Stimulated activated naive B cell treated with anti-CD40 and anti-IgM and Interleukin-4, amounts not matched to agents 10 μg/mL and 1 μg/mL and 100 μg/mL, for 72 hours (primary cell): ENCODE results near the gene FMNL3.
A peak's percentile ranks its signal among the peaks of the same experiment; 100 is the strongest.
"Not testable (repeated sequence)": the region's sequence is repeated elsewhere in the genome, so short reads cannot be mapped to it uniquely, and the experiment has no call there.

Experiments
- ATAC-seq, 2 donors: fragments of 150-1000 bp; cut with Tn5 transposase; replicated peaks; 2 replicates each; pipeline ENCODE4 v1.10.0; 2021; ENCODE audit warnings: moderate library complexity in 1 of 2
- DNase-seq: peaks from one replicate; pipeline ENCODE4 v3.0.0; 2021
- H3K27ac Mint-ChIP-seq: one replicate; pipeline ENCODE4 v1.8.0; 2022; ENCODE audit warnings: mild to moderate bottlenecking, mixed read lengths
- H3K27me3 Mint-ChIP-seq, 2 donors: one replicate each; pipeline ENCODE4 v1.8.0; 2022; ENCODE audit warnings: mixed read lengths in 2 of 2
- H3K36me3 Mint-ChIP-seq, 2 donors: one replicate each; pipeline ENCODE4 v1.8.0; 2022; ENCODE audit warnings: mixed read lengths in 2 of 2, mild to moderate bottlenecking in 1 of 2
- H3K4me1 Mint-ChIP-seq, 2 donors: one replicate each; pipeline ENCODE4 v1.8.0; 2022; ENCODE audit warnings: mixed read lengths in 2 of 2, mild to moderate bottlenecking in 1 of 2
- H3K4me3 Mint-ChIP-seq, 2 donors: one replicate each; pipeline ENCODE4 v1.8.0; 2022; ENCODE audit warnings: mild to moderate bottlenecking in 2 of 2, mixed read lengths in 2 of 2, moderate library complexity in 1 of 2
- H3K9me3 Mint-ChIP-seq, 2 donors: one replicate each; pipeline ENCODE4 v1.8.0; 2022; ENCODE audit warnings: mixed read lengths in 2 of 2, mild to moderate bottlenecking in 1 of 2

FMNL3 gene

GRCh38 chr12:49707128-49707811 is at the start of gene FMNL3:
FMNL3 (minus strand) TSS chr12:49707405; CDS start chr12:49707180, 225 bp downstream.
- ATAC-seq: peak; percentile 89 to 95
- H3K4me3 Mint-ChIP-seq: peak within 1 kb of the TSS; percentile 96 to 100
- H3K9me3 Mint-ChIP-seq: no peaks in the 10 kb centered on the region
- peak within 1 kb of the TSS; percentile 97 for H3K27ac Mint-ChIP-seq
- peak; percentile 98 for DNase-seq
- no peaks in the 10 kb centered on the region for H3K27me3 Mint-ChIP-seq
- peaks cover 33 to 55% of the 10 kb centered on the region in 2 donors for H3K4me1 Mint-ChIP-seq
- H3K36me3 Mint-ChIP-seq: peaks cover 10 to 17% of the 10 kb centered on the region in 2 donors

DNA sequence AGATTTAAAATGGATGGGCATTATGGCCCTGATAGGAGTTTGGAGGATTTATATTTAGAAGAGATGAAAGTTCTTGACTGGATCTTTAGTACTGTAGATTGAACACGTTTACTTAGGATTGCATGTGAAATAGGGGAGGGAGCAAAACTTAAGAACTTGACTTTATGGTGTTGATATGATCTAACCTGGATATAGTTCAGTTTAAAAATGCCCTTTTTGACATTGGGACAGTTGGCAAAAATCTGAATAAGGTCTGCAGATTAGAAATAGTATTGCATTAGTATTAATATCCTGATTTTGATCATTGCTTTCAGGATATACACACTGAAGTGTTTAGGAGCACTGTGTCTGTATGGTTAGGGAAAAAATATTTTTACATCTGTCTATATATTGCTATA is 43.8 kb upstream of the FMNL3 start:
- Mint-ChIP-seq H3K4me1 (peaks cover 29 to 65% of the 10 kb centered on the region in 2 donors), H3K36me3 (peaks cover 29 to 39% of the 10 kb centered on the region in 2 donors), H3K9me3 (no peaks in the 10 kb centered on the region), H3K27ac (peak overlapping the region; percentile 66), H3K27me3 (no peaks in the 10 kb centered on the region), H3K4me3 (peak overlapping the region; percentile 18 to 39)
- DNase-seq (no peak), ATAC-seq (no peak)

GRCh38 chr12:49750027-49750995 is 43.1 kb upstream of the FMNL3 start:
- ATAC-seq: peak; percentile 73 to 78
- no peaks in the 10 kb centered on the region for H3K9me3 Mint-ChIP-seq
- H3K27me3 Mint-ChIP-seq: no peaks in the 10 kb centered on the region
- H3K36me3 Mint-ChIP-seq: peaks cover 29 to 37% of the 10 kb centered on the region in 2 donors
- H3K4me1 Mint-ChIP-seq: peaks cover 29 to 69% of the 10 kb centered on the region in 2 donors
- no peak for DNase-seq
- peak overlapping the region; percentile 30 to 59 for H3K4me3 Mint-ChIP-seq
- H3K27ac Mint-ChIP-seq: peak overlapping the region; percentile 66

DNA sequence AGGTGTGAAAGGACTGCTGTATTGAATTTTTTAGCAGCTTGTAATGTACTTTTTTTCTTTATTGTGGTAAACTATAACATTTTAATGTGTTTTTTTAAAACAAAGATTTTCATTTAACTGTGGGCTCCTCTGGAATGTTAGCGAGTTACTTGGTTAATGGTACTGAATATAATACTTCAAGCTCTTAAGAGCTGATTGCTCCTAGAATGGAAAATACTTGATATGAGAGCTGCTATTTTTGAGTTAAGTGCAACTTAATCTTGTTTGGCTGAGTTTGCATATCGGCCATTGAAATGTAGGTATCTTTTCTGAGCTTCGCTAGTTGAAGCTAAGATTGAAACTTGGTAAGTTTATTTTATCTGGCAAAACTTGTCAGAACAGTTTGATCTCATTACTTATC is 41.6 kb upstream of the FMNL3 start:
- Mint-ChIP-seq H3K27ac (no peak overlapping the region), H3K36me3 (peaks cover 30 to 35% of the 10 kb centered on the region in 2 donors), H3K9me3 (no peaks in the 10 kb centered on the region), H3K4me3 (peak overlapping the region in 1 of 2 donors; percentile 19), H3K4me1 (peaks cover 32 to 71% of the 10 kb centered on the region in 2 donors), H3K27me3 (no peaks in the 10 kb centered on the region)
- DNase-seq (no peak), ATAC-seq (no peak)

- Mint-ChIP-seq H3K4me1 (peaks cover 32 to 71% of the 10 kb centered on the region in 2 donors), H3K36me3 (peaks cover 26 to 36% of the 10 kb centered on the region in 2 donors)
- ATAC-seq: no peak
Observed at GRCh38 chr12:49748306-49748705, 41.1 kb upstream of the FMNL3 start.

DNA sequence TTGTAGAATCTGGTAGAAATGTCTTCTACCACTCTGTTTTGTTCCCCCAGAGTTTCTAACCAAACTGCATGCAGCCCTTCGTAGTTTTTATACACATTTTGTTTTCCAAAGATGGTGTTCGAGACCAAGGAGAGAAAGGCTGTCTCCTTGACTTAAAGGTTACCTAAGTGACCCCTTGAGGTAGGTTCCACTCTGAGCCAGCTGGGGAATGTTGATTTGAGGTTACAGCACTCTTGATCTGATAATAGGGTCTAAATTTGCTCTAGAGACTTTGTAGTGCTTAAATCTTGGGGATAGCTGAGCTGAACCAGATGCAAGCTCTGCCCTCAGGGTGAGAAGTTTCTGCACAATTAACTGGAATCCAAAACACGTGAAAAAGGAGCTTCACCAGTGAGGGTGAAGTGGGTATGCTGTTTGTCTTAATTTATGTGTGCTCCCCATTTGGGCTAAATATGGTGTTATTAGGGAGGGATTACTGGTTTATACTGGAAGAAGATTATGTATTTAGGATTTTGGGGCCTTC is 37.2 kb upstream of the FMNL3 start:
- Mint-ChIP-seq H3K36me3 (peaks cover 25 to 35% of the 10 kb centered on the region in 2 donors), H3K4me1 (peaks cover 19 to 56% of the 10 kb centered on the region in 2 donors), H3K4me3 (no peak overlapping the region), H3K27ac (peak overlapping the region; percentile 1), H3K9me3 (no peaks in the 10 kb centered on the region), H3K27me3 (no peaks in the 10 kb centered on the region)
- DNase-seq: no peak
- ATAC-seq: no peak

More at GRCh38 chr12:49748306-49748705, 41.1 kb upstream of the FMNL3 start:
- no peak for DNase-seq
- Mint-ChIP-seq H3K4me3 (no peak overlapping the region), H3K27ac (no peak overlapping the region), H3K9me3 (no peaks in the 10 kb centered on the region), H3K27me3 (no peaks in the 10 kb centered on the region)

DNA sequence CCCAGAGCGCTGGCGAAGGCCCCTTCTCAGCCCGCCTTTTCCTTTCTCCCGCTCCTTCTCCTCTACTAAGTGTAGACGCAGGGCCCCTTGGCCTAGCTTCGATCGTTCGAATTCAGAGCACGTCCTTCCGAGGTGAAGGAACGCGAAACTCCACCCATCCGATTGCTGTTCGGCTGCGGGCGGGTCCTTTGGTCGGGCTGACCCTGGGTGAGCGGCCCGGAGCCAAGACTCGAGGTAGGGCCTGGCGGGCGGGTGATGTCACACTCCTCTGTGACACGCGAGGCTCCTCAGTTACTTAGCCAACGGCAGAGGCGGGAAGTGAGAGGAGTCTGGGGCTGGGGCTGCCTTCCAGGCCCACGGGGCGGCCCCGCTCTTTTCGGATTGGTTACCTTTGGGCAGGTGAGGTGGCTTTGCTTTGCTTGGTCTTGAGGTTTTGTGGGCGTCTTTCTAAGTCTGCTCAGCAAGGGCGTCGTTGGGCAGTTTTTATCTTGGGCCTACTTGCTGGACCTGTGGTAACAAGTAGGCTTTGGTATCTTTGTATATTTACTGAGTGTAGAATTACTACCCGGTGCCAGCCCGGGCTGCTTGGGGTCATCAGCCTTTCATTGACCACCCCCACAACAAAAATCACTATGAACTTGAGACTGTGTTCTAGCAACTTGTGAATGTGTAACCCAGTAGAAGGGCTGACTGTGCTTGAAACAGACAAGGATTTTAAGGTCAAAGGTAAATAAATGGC is 34.8 kb upstream of the FMNL3 start:
- peaks cover 19 to 41% of the 10 kb centered on the region in 2 donors for H3K4me1 Mint-ChIP-seq
- no peaks in the 10 kb centered on the region for H3K27me3 Mint-ChIP-seq
- peak overlapping the region; percentile 97 for H3K27ac Mint-ChIP-seq
- ATAC-seq (peak; percentile 80 to 81), DNase-seq (peak; percentile 84)
- peak overlapping the region; percentile 87 to 89 for H3K4me3 Mint-ChIP-seq
- no peaks in the 10 kb centered on the region for H3K9me3 Mint-ChIP-seq
- H3K36me3 Mint-ChIP-seq: peaks cover 25 to 31% of the 10 kb centered on the region in 2 donors

GRCh38 chr12:49740930-49741881 is 34.0 kb upstream of the FMNL3 start, which contains the start of gene TMBIM6:
TMBIM6 (plus strand) TSS chr12:49741557; CDS start chr12:49752494, 10,937 bp downstream.
- Mint-ChIP-seq H3K4me3 (peak within 1 kb of the TSS; percentile 87 to 89), H3K4me1 (peaks cover 16 to 33% of the 10 kb centered on the region in 2 donors), H3K27ac (peak within 1 kb of the TSS; percentile 97), H3K36me3 (peaks cover 23 to 26% of the 10 kb centered on the region in 2 donors), H3K9me3 (no peaks in the 10 kb centered on the region), H3K27me3 (no peaks in the 10 kb centered on the region)
- ATAC-seq (peak; percentile 93 to 94), DNase-seq (peak; percentile 99)

DNA sequence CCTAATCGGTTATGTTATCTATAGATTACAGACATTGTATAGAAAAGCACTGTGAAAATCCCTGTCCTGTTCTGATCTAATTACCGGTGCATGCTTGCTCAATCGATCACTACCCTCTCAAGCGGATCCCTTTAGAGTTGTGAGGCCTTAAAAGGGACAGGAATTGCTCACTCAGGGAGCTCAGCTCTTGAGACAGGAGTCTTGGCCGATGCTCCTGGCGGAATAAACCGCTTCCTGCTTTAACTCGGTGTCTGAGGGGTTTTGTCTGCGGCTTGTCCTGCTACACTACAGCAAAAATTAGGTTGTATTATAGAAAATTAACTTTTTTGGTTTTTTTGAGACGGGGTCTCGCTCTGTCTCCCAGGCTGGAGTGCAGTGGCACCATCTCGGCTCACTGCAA is 33.1 kb upstream of the FMNL3 start:
- not testable (repeated sequence) for ATAC-seq, H3K27me3 Mint-ChIP-seq, DNase-seq, H3K4me3 Mint-ChIP-seq, H3K9me3 Mint-ChIP-seq, H3K27ac Mint-ChIP-seq
- Mint-ChIP-seq H3K36me3 (peaks cover 25 to 29% of the 10 kb centered on the region in 2 donors), H3K4me1 (peaks cover 16 to 27% of the 10 kb centered on the region in 2 donors)

DNA sequence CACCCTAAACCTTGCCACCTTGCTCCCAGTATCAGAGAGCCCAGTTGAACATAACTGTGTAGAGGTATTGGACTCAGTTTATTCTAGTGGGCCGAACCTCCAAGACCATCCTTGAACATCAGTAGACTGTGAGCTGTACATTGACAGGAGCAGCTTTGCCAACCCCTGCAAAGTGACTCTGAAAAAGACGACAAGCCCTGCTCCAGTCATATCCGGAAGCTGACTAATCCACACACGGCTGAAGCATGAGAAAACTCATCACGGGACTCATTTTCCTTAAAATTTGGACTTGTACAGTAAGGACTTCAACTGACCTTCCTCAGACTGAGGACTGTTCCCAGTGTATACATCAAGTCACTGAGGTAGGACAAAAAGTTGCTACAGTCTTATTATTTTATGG is 31.5 kb upstream of the FMNL3 start:
- not testable (repeated sequence) for H3K27ac Mint-ChIP-seq, ATAC-seq, H3K27me3 Mint-ChIP-seq, H3K9me3 Mint-ChIP-seq, H3K4me3 Mint-ChIP-seq, DNase-seq
- peaks cover 9 to 18% of the 10 kb centered on the region in 2 donors for H3K4me1 Mint-ChIP-seq
- H3K36me3 Mint-ChIP-seq: peaks cover 21 to 25% of the 10 kb centered on the region in 2 donors

DNA sequence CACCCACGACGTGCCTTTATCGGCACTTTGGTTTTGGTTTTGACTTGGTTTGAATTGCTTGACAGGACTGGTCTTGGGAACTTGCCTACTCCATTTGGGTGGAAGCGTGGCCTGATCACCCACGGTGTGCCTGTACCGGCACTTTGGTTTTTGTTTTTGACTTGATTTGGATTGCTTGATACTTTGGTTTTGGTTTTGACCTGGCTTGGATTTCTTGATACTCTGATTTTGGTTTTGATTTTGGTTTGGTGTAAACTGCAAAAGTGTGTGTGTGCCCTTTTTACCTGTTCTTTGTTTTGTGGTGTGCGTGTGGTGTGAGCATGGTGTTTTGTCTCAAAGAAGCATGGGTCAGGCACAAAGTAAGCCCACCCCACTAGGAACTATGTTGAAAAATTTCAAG is 27.7 kb upstream of the FMNL3 start:
- H3K27me3 Mint-ChIP-seq, H3K4me3 Mint-ChIP-seq, H3K9me3 Mint-ChIP-seq, H3K36me3 Mint-ChIP-seq, ATAC-seq, DNase-seq, H3K4me1 Mint-ChIP-seq, H3K27ac Mint-ChIP-seq: not testable (repeated sequence)

DNA sequence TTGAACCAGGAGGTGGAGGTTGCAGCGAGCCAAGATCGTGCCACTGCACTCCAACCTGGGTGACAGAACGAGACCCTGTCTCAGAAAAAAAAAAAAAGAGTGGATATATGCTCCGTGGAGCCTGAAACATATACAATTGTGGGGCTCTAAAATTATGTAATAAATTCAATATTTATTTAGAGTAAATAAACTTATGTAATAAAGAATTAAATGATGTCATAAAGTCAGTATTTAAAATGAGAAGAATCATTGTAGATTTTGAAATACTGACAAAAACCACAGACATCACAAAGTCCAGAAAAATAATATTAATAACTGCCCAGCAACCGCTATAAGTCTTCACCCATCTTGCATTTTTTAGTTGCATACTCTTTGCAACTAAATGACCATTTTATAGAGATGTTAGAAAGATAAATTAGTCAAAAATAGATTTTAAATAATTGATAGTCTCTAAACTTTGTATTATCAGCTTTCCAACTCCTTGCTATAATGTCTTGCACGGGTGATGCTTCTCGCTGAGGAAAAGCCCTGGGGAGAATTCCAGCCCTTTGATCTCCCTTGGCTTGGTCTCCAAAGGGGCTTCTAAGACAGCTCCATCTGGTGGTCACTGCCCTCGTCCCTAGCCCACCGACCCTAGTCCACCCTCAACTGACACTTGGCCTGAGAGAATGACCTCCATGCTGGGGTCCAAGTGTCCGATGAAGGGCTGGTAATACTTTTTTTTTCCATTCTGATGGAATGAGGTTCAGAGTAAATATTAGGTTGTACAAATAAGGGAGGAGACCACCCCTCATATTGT is 26.2 kb upstream of the FMNL3 start:
- H3K4me3 Mint-ChIP-seq: no peak overlapping the region
- ATAC-seq (no peak), DNase-seq (no peak)
- H3K27me3 Mint-ChIP-seq: peaks cover 0 to 9% of the 10 kb centered on the region in 2 donors
- H3K27ac Mint-ChIP-seq: no peak overlapping the region
- H3K9me3 Mint-ChIP-seq: peaks cover 5 to 9% of the 10 kb centered on the region in 2 donors
- H3K4me1 Mint-ChIP-seq: no peaks in the 10 kb centered on the region
- H3K36me3 Mint-ChIP-seq: peaks cover 7 to 9% of the 10 kb centered on the region in 2 donors
